ENCODE measurements around the gene C4orf50.
A peak's percentile ranks its signal among the peaks of the same experiment; 100 is the strongest.
"Not testable (repeated sequence)": the region's sequence is repeated elsewhere in the genome, so short reads cannot be mapped to it uniquely, and the experiment has no call there.

The C4orf50 gene

GRCh38 chr4:6012200-6012599 is 6.0 kb downstream of the C4orf50 start:
- DNase-seq: no peak

GRCh38 chr4:6011686-6012085 is 6.5 kb downstream of the C4orf50 start:
- DNase-seq: peak; percentile 4 to 28

GRCh38 chr4:6011271-6011671 is 7.0 kb downstream of the C4orf50 start:
- no peak for DNase-seq

GRCh38 chr4:6010789-6011188 is 7.4 kb downstream of the C4orf50 start:
- no peak for DNase-seq

- no peak for DNase-seq
These were observed 8.8 kb downstream of the C4orf50 start for GRCh38 chr4:6009452-6009851.

GRCh38 chr4:6008766-6009385 is 9.4 kb downstream of the C4orf50 start:
- DNase-seq: no peak

GRCh38 chr4:6008092-6008551 is 10.1 kb downstream of the C4orf50 start:
- DNase-seq: no peak

GRCh38 chr4:6005175-6005574 is 13.1 kb downstream of the C4orf50 start:
- DNase-seq: no peak

GRCh38 chr4:6003485-6003884 is 14.7 kb downstream of the C4orf50 start:
- not testable (repeated sequence) for DNase-seq

DNA sequence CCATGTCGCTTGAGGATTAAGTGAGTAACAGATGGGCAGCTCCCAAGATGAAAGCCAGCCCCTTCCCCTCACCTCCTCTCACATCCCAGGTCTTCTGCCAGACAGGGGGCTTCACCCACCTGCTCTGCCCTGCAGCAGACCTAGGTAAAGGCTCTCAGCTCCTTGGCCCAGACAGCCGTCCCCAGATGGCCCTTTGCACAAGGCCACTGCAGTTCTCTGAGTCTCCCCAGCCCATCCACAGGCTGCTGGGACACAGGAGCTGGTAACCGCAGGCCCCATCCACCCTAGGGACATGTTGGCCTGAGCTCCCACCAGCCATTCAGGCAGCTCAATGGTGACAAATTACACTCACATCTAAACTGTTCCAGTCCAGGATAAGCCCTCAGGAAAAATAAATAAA is 15.3 kb downstream of the C4orf50 start:
- DNase-seq: no peak

DNA sequence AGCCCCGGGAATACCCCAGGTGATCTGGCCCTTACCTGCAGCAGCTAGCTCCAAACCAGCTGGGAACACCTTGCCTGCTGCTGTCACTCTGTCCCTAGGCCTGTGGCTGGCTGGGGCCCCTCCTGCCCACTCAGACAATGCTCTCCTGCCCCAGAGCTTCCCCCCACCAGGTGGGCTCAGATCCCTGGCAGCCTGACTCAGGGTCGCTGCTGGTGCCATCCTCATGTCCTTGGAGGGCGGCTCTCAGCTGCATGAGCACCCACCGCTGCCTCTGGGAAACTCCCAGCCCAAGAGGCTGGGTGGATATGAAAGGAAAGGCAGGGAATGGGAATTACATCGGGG is 15.8 kb downstream of the C4orf50 start:
- DNase-seq: no peak

DNA sequence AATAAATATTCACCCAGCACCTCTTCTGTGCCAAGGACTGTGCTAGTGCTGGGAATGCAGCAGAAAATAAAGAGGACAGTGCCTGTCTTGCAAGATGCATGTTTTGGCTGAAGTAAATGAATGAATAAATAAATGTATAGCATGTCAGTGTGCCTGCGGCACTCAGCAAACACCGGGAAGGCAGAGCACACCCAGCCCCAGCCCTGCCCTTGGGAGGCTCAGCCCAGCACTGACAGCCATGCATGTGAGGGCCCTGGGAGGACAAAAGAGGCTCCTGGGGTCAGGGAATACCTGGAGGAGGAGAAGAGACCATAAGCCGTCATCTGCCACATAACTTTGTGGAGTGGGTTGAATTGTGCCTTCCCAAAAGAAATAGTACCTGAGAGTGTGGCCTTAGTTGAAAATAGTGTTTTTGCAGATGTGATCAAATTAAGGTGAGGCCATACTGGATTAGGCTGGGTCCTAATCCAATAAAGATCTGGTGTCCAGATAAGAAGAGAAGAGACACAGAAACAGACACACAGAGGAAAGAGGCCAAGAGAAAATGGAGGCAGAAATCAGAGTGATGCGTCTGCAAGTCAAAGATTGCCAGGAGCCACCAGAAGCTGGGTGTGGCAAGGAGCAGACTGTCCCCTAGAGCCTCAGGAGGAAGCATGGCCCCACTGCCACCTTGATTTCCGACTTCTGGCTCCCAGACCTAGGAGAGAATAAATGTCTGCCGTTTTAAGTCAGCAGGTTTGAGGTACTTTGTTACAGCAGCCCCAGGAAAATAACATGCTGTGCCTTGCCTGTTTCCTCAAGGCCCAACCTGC is 16.3 kb downstream of the C4orf50 start:
- DNase-seq: no peak

- no peak for DNase-seq
These were observed 18.3 kb downstream of the C4orf50 start for GRCh38 chr4:5999830-6000365.

DNA sequence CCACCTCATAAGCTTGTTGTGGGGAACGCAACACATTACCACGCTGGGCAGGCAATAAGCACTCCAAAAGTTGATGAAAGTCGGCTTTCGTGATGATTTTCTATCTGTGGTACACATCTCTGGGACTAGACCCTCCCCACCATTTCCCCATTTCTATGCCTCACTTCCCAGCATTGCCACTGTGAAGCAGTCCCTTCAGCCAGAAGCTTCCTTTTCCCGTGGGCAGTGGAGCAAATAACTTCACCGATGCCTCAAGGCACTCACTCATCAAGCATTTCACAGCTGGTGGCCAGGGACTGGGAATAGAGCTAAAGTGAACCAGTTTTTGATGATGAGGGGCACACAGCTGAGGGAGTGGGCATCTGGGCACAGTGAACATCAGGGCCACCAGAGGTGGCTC is 18.9 kb downstream of the C4orf50 start:
- no peak for DNase-seq

GRCh38 chr4:5998333-5998936 is 19.8 kb downstream of the C4orf50 start:
- peak; percentile 43 to 72 for DNase-seq

DNA sequence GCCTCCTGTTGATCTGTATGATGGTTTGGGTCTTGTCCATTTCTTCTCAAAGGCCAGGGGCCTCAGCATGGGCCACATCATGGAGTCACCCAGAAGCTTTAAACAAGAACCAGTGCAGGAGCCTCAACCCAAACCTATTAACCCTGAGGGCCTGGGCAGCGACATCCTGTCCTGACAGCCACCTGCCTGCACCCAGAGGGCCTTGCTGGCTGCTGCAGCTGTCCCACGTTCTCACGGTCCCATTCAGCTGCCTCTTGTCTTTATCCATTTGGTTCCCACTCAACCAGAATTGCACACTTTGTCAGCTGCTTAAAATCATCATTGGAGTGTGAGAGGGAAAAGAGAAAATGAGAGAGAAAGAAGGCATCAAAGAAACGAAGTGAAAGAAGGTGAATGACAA is 21.6 kb downstream of the C4orf50 start:
- DNase-seq: no peak

GRCh38 chr4:5995901-5996623 is 22.2 kb downstream of the C4orf50 start:
- DNase-seq: no peak

GRCh38 chr4:5993876-5994811 is 24.1 kb downstream of the C4orf50 start:
- DNase-seq: no peak

GRCh38 chr4:5993346-5993745 is 24.9 kb downstream of the C4orf50 start:
- not testable (repeated sequence) for DNase-seq

DNA sequence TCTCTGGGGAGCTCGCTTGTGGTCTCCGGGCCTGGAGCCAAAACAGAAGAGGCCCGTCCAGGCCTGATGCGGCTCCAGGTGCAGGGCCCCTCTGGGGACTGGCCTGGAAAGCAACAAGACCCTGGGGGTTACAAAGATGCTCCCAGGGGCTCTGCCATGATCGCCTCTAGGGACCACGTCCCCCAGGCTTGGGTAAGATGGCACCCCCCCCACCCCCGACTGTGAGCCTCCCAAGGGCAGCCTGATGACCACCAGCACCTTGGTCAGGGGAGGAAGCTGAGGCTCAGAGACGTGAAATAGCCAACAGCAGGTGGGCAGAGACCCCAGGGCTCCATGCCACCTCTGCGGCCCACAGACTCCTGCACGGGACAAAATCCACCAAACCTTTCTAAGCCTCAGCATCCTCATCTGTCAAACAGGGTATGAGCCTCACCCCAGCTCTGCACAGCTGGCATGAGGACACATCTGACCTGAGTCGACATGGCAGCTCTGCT is 25.4 kb downstream of the C4orf50 start:
- DNase-seq: no peak

- DNase-seq: no peak
These were observed 25.9 kb downstream of the C4orf50 start for GRCh38 chr4:5992171-5992827.

Measured in hippocampal formation (tissue), 2 donors.